ENCODE measurements around the gene SLC22A5.

DNA sequence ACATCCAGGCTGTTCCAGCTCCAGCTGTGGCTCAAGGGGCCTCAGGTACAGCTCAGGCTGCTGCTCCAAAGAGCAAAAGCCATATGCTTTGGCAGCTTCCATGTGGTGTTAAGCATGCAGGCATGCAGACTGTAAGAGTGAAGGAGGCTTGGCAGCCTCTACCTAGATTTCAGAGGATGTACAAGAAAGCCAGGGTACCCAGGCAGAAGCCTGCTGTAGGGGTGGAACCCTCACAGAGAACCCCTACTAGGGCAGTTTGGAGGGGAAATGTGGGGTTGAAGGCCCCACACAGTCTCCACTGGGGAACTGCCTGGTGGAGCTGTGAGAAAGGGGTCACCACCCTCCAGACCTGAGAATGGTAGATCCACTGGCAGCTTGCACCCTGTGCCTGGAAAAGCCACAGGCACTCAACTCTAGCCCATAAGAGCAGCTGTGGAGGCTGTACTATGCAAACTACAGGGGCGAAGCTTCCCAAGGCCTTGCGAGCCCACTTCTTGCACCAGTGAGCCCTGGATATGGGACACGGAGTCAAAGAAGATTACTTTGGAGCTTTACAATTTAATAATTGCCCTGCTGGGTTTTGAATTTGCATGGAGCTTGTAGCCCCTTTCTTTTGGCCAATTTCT, 14.3 kb upstream of the SLC22A5 start:
- TF ChIP-seq, protein P1, sequence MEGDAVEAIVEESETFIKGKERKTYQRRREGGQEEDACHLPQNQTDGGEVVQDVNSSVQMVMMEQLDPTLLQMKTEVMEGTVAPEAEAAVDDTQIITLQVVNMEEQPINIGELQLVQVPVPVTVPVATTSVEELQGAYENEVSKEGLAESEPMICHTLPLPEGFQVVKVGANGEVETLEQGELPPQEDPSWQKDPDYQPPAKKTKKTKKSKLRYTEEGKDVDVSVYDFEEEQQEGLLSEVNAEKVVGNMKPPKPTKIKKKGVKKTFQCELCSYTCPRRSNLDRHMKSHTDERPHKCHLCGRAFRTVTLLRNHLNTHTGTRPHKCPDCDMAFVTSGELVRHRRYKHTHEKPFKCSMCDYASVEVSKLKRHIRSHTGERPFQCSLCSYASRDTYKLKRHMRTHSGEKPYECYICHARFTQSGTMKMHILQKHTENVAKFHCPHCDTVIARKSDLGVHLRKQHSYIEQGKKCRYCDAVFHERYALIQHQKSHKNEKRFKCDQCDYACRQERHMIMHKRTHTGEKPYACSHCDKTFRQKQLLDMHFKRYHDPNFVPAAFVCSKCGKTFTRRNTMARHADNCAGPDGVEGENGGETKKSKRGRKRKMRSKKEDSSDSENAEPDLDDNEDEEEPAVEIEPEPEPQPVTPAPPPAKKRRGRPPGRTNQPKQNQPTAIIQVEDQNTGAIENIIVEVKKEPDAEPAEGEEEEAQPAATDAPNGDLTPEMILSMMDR (IDR thresholded peaks at IDR 0.05), result no peak
- TF ChIP-seq POLR2A (IDR thresholded peaks at IDR 0.05) (no peak), POLR2AphosphoS5 (IDR thresholded peaks at IDR 0.05) (no peak)

Data from prostate gland (tissue), 2 donors.